GM19328 (cell line): ENCODE measurements around the gene RNASE11.
A peak's percentile ranks its signal among the peaks of the same experiment; 100 is the strongest.
"Not testable (repeated sequence)": the region's sequence is repeated elsewhere in the genome, so short reads cannot be mapped to it uniquely, and the experiment has no call there.

ENCODE experiments used
- ATAC-seq: cut with Tn5 transposase; IDR thresholded peaks from one replicate; pipeline ENCODE4 v1.9.1; 2021; ENCODE audit warnings: mild to moderate bottlenecking, moderate library complexity; ENCODE audit not compliant: unreplicated experiment

Gene RNASE11

DNA sequence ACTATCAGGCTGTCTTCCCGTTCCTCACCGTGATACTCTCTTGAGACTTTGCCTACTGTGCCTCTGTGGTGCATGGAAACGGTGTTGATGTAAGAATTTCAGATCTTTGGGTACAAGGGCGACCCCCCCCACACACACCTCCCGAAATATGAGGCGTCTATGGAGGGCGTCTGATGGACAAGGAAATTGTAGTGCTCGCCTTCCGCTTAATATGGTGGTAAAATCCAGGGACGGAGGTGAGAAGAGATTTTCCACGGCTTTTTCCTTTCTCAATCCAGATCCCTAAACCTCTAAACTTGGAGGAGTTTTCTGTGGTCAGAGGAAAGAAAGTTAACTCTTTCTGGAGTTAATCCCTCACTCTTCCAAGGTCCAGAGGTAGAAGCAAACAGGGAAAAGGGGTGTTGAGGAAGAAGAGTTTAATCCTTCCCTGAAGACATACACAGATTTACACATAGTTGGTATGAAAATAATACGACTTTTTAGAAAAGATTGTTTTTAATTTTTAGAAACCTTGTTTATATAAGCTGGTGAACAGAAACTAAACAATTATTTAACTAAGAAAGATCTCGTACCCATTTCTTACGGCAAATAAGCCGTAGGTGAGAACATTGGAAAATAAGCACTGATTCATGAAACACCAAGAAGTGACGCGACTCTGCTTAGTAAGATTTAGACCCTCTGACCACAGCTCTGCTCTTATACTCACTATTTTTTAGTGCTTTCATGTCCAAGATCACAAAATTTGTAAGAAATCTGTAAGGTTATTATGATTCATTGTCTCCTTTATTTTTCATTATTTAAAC, 26.4 kb upstream of the RNASE11 start:
- ATAC-seq: no peak

- ATAC-seq: peak; percentile 69
Measured at GRCh38 chr14:20613094-20614037, 25.6 kb upstream of the RNASE11 start.

DNA sequence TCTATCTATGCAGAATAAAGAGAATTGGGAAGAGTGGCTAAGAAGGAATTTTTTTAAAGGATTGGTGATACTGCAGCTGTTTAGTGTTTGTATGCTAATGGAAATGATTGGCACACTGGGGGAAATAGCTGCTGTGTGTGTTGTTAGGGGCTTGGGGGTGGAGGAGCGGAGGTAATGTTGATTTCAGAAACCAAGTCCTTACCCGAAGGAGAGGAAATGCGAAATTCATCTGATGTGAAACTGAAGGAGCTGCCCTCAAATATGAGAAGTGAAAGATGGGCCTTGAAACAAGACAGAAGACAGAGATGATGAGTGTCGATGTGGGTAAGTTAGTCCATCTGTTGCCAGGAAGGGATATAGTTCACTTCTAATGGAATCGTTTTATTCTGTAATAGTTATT, 24.6 kb upstream of the RNASE11 start:
- ATAC-seq: no peak

- ATAC-seq: no peak
Measured at GRCh38 chr14:20611277-20611676, 23.5 kb upstream of the RNASE11 start.

DNA sequence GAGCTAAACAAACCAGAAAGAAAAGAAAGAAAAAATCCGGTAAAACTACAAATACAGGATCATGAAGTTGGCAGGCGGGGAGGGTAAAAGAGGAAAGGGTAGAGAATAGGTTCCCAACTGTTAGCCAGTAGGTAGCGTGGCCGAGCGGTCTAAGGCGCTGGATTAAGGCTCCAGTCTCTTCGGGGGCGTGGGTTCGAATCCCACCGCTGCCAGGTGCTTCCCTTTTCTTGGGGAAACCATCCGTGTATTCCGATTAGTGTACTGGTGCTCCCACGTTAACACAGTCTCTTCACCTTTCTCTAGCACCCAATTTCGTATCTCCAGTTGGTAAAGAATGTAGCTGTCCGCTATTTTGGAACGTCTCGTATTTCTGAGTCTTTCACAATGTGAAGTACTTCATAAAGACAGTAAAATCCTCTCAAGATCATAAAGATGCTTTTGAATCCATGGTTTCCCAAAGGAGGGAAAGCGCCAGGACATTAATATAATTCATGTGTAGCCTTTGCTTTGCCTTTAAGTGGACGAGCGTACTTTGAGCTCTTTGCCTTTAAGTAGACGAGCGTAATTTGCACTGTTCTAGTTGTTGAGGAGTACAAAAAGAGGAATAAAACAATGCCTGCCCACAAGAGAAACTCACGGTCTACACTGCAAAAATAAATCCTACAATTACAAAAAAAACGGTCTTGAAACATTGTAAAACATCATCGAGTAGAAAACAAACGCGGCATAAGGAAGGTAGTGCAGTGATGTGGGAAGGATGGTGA, 22.4 kb upstream of the RNASE11 start:
- no peak for ATAC-seq

DNA sequence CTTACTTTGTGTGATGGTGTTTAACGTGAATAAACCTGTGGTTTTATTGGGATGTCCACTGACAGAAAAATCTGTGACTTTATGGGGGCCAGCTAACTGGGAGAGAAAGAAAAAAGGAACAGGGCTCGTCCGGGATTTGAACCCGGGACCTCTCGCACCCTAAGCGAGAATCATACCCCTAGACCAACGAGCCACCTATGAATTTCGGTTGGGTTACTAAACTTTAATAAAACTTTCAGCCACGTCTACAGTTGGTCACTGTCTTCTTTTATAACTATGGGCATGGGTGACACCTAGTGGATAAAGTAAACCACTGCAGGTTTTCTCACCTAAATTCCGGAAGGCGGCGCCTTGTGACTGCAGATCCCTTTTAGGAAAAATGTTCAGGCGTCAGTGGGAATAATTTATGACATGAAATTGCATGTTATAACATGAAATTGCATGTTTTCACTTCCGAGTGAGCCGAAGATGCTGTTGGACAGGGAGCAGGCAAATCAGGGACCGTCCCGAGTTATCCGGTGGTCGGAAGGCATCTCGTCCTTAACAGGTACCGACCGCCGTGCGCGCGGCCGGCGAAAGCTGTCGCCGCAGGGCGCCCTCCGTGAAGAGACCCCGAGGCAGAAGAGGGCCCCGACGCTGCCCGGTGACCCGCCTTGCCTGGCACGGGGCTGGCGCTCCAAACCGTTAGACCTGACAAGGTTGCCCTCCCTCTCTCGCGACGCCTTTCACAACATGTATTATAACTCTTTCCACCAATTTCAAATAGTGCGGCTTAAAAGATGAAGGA, 21.6 kb upstream of the RNASE11 start:
- ATAC-seq: no peak

- ATAC-seq: no peak
Measured at GRCh38 chr14:20608383-20609110, 20.7 kb upstream of the RNASE11 start.

DNA sequence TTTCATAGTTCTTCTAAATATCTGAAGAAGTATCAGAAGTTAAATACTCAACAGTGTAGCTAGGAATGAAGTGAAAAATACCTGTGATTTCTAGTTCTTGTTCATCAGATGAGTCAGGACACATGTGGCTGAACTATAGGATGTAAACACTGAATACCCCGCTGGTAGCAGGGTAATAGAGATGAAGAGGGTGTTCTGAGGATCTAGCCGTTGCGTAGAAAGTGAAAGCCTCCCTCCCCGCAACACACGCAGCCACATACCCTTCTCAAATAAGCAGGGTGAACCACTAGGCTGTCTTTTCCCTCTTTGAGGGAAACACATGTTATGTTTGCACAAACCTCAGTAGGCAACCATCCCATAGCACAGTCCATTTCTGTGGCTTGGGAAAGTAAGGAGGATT, 19.8 kb upstream of the RNASE11 start:
- no peak for ATAC-seq

DNA sequence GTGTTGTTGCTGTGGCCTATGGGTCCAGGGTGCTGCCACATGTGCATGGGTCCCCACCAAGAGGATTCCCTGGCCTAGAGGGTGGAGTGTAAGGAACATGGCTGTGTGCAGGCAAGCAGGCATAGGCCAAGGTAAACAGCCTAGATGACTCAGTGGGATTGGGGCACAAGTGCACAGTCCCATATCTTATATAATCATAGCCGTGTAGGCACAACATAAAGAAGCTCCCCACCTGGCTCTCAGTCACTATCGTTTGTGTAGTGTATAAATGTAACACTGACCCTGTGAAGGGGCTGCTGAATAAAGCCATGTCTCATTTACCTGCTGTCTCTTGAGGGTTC, 19.1 kb upstream of the RNASE11 start:
- ATAC-seq: no peak

DNA sequence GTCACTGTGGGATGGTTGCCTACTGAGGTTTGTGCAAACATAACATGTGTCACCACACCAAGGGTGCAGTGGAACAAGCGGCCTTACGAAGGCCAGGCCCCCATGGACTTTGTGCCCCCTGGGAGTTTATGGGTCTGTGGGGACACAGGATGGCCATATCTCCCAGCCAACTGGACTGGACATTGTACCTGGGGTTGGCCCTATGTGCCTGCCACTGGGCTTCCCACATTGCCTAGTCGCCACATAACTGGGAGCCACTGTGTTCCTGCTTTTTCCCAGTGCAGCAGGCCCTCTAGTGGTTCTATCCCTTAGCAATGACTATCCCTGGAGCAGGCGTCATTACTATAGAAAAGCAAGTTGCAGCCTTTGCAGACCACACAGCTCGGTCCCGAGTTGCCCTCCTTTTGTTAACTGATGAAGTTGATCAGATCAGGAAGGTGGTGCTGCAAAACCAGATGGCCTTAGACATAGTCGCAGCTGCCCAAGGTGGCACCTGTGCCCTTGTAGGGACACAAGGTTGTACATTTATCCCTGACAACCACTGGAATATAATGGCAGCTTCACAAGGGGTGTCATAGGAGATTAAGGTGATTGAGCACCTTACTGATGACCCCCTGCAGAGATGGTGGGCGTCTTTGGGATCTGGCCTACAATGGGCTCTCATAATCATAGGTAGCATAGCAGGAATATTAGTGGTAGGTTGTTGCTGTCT, 18.5 kb upstream of the RNASE11 start:
- no peak for ATAC-seq

DNA sequence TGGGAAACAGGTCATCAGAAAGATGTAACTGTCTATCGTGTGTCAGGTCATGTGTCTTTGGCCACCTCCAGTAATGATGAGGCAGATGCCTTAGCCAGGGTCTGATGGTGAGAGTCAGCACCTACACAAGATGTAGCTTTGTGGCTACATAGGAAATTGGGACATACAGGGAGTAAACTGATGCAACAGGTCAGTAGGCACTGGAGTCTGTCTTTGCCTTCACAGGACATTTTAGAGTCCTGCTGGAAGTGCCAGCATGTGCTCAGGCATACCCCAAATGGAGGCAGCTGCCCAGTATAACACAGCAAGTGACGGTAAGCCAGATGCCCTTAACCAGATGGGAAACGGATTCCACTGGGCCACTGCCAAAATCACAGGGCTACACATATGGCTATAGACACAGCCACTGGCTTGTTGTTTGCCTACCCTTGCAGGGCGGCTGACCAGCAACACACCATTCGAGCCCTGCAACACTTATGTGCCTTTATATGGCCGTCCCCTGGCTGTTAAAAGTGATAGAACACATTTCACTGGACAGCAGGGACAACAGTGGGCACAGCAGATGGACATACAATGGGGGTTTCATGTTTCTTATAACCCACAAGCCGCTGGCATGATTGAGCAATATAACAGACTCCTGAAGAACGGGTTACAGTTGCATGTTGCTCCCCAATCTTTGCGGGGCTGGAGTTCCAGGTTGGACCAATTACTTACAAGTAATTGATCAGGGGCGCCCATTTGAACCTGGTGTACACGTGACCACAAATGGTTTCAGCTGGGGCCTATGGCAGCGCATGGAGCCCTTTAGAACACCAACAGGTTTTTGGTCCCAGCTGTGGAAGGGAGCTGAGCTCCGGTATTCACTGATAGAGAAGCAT, 16.3 kb upstream of the RNASE11 start:
- ATAC-seq: no peak

DNA sequence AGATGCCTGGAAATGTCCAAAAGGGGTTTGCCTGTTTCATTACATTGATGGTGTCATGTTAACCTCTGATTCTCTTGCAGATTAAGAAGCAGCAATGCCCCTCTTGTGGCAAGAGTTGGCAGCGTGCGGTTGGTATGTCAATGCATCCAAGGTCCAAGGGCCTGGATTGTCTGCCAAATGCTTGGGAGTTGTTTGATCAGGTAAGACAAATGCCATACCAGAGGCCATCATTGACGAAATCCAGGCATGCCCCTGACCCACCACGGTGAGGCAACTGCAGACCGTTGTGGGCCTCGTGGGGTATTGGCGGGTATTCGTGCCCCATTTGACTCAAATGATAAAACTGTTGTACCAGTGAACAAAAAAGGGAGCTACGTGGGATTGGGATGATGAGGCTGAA, 14.8 kb upstream of the RNASE11 start:
- no peak for ATAC-seq

DNA sequence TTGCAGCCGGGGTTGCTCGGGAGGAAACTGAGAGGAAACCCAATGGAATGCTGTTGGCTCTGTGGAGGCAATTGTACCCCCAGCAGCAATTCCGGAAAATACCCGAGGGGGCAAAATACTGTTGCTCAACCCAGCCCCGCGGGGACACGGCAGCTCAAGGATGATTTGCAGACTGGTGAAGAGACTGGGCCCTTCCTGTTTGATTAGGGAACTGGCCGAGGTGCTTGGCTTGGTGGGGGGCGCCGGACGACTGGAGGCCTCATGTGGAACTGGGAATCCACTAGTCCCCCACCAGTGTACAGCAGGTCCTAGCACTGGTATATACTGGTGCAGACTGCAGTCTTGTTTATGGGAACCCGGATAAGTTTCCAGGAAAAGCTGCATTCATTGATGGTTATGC, 13.7 kb upstream of the RNASE11 start:
- ATAC-seq: no peak

GRCh38 chr14:20597108-20597507, 9.3 kb upstream of the RNASE11 start:
- ATAC-seq: no peak

DNA sequence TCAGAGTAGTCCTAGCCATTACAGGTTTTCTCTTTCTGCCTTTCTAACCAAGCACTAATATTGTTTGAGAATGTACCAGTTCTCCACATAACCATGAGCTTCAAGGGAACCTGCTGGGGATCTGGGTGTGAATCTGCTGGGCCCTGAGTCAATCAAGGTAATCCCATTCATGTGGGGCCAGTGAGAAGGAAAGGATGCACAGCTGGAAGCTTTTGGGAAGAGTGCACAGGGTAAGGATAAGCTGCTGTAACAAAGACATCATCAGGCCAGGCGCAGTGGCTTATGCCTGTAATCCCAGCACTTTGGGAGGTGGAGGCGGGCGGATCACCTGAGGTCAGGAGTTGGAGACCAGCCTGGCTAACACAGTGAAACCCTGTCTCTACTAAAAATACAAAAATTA, 7.9 kb upstream of the RNASE11 start:
- not testable (repeated sequence) for ATAC-seq

GRCh38 chr14:20592574-20592973, 4.8 kb upstream of the RNASE11 start:
- ATAC-seq: no peak

GRCh38 chr14:20591235-20591634, 3.4 kb upstream of the RNASE11 start, which contains the start of gene RNASE12:
Gene RNASE12 (minus strand): TSS chr14:20591376. CDS start chr14:20590723, 653 bp downstream.
- ATAC-seq: no peak

GRCh38 chr14:20583908-20584307, 3.9 kb downstream of the RNASE11 start:
- no peak for ATAC-seq
